Liver (tissue), 9 donors: ENCODE data around the gene GALNT1. TPM values are rescaled to one million over a fixed set of nuclear protein-coding genes. Genes with fewer than 3 reads are reported as not detected.

Experiments
- DNase-seq: peaks from one replicate; pipeline ENCODE4 v3.0.0-alpha.2; 2017; ENCODE audit warnings: low spot score
- H3K27ac ChIP-seq, 2 donors: one replicate each; pipeline ENCODE4 v1.7.0; 2013; ENCODE audit warnings: inconsistent platforms in 2 of 2, low read length in 2 of 2, control low read depth in 1 of 2, low read depth in 1 of 2, mild to moderate bottlenecking in 1 of 2
- H3K27me3 ChIP-seq, 4 donors: one replicate each; pipeline versions ENCODE4 v1.6.1 to v1.7.0; 2013; ENCODE audit warnings: low read length in 3 of 4, inconsistent platforms in 1 of 4, mild to moderate bottlenecking in 1 of 4, moderate library complexity in 1 of 4; ENCODE audit not compliant: control insufficient read depth in 4 of 4, insufficient read depth in 4 of 4
- H3K36me3 ChIP-seq, 4 donors: one replicate each; pipeline versions ENCODE4 v1.6.1 to v1.7.0; 2013; ENCODE audit warnings: low read length in 3 of 4, mild to moderate bottlenecking in 3 of 4, low read depth in 1 of 4, moderate library complexity in 1 of 4; ENCODE audit not compliant: control insufficient read depth in 4 of 4, insufficient read depth in 3 of 4
- H3K4me1 ChIP-seq, 4 donors: one replicate each; pipeline versions ENCODE4 v1.6.1 to v1.7.0; 2013; ENCODE audit warnings: low read length in 3 of 4, mild to moderate bottlenecking in 3 of 4, moderate library complexity in 1 of 4; ENCODE audit not compliant: control insufficient read depth in 4 of 4, insufficient read depth in 4 of 4
- H3K4me3 ChIP-seq, 3 donors: one replicate each; pipeline versions ENCODE4 v1.6.1 to v1.7.0; 2013; ENCODE audit warnings: low read length in 3 of 3, control low read depth in 1 of 3, low read depth in 1 of 3, mild to moderate bottlenecking in 1 of 3
- H3K9ac ChIP-seq, 2 donors: one replicate each; pipeline ENCODE4 v1.7.0; 2013; ENCODE audit warnings: low read length in 2 of 2, mild to moderate bottlenecking in 2 of 2, moderate library complexity in 2 of 2, control low read depth in 1 of 2, low read depth in 1 of 2
- H3K9me3 ChIP-seq, 4 donors: one replicate each; pipeline versions ENCODE4 v1.6.1 to v1.7.0; 2013; ENCODE audit warnings: low read length in 3 of 4; ENCODE audit not compliant: control insufficient read depth in 4 of 4
- ATF3 ChIP-seq: IDR thresholded peaks from 2 replicates; pipeline ENCODE4 v1.6.1; 2016; ENCODE audit warnings: antibody characterized with exemption
- CTCF ChIP-seq: fragments of 150-350 bp; IDR thresholded peaks from 2 replicates; pipeline ENCODE4 v1.5.1; 2017; ENCODE audit warnings: improper control_type of control experiment, low read depth, low read length; ENCODE audit not compliant: missing input control
- EGR1 ChIP-seq, 2 donors: IDR thresholded peaks; 2 replicates each; pipeline ENCODE4 v1.6.1; 2016 to 2018; ENCODE audit warnings: antibody characterized with exemption in 2 of 2, low read depth in 2 of 2
- FOXA1 ChIP-seq: IDR thresholded peaks from 2 replicates; pipeline ENCODE4 v1.6.1; 2016; ENCODE audit warnings: antibody characterized with exemption
- FOXA2 ChIP-seq: IDR thresholded peaks from 2 replicates; pipeline ENCODE4 v1.6.1; 2016; ENCODE audit warnings: antibody characterized with exemption
- GABPA ChIP-seq, 2 donors: IDR thresholded peaks in 1 of 2; conservative IDR thresholded peaks in 1 of 2; 2 replicates each; pipeline ENCODE4 v1.6.1; 2016; ENCODE audit warnings: antibody characterized with exemption in 2 of 2, mild to moderate bottlenecking in 1 of 2, moderate library complexity in 1 of 2
- HNF4A ChIP-seq, 2 donors: conservative IDR thresholded peaks; 2 replicates each; pipeline ENCODE4 v1.6.1; 2016; ENCODE audit warnings: antibody characterized with exemption in 2 of 2, mild to moderate bottlenecking in 2 of 2
- HNF4G ChIP-seq: IDR thresholded peaks from 2 replicates; pipeline ENCODE4 v1.6.1; 2016; ENCODE audit warnings: antibody characterized with exemption
- JUND ChIP-seq, 2 donors: IDR thresholded peaks; 2 replicates each; pipeline ENCODE4 v1.6.1; 2016; ENCODE audit warnings: antibody characterized with exemption in 2 of 2
- MAX ChIP-seq: IDR thresholded peaks from 2 replicates; pipeline ENCODE4 v1.6.1; 2016; ENCODE audit warnings: antibody characterized with exemption
- RAD21 ChIP-seq, 2 donors: IDR thresholded peaks; 2 replicates each; pipeline ENCODE4 v1.6.1; 2016; ENCODE audit warnings: antibody characterized with exemption in 2 of 2, mild to moderate bottlenecking in 2 of 2
- REST ChIP-seq: IDR thresholded peaks from 2 replicates; pipeline ENCODE4 v1.6.1; 2016; ENCODE audit warnings: antibody characterized with exemption, mild to moderate bottlenecking
- RXRA ChIP-seq, 2 donors: IDR thresholded peaks; 2 replicates each; pipeline ENCODE4 v1.6.1; 2017 to 2018; ENCODE audit warnings: antibody characterized with exemption in 2 of 2, mild to moderate bottlenecking in 1 of 2
- SP1 ChIP-seq: IDR thresholded peaks from 2 replicates; pipeline ENCODE4 v1.6.1; 2018; ENCODE audit warnings: antibody characterized with exemption, mild to moderate bottlenecking
- TAF1 ChIP-seq: conservative IDR thresholded peaks from 2 replicates; pipeline ENCODE4 v1.6.1; 2016; ENCODE audit warnings: antibody characterized with exemption, mild to moderate bottlenecking
- YY1 ChIP-seq: IDR thresholded peaks from 2 replicates; pipeline ENCODE4 v1.6.1; 2016; ENCODE audit warnings: antibody characterized with exemption, mild to moderate bottlenecking
- ZBTB33 ChIP-seq: IDR thresholded peaks from 2 replicates; pipeline ENCODE4 v1.6.1; 2016; ENCODE audit warnings: antibody characterized with exemption
- WGBS: extraction: QIAGEN DNeasy Blood & Tissue Kit; methylation state at CpG from one replicate; pipeline ENCODE4 v1.1.7; 2013; 5-methylcytosine and 5-hydroxymethylcytosine counted together
- polyA plus RNA-seq, 2 donors: library from polyadenylated mRNA; stranded (reverse) in 1 of 2; unstranded in 1 of 2; fragments of 200-250 nt in 1 of 2; fragments of >200 nt in 1 of 2; fragmentation: Nextera tagmentation in 1 of 2; extraction: Ambion mirVana in 1 of 2; gene quantifications; one replicate each; pipeline versions ENCODE4 v1.2.1 to v1.2.3, GENCODE V29; 2013 to 2015
- total RNA-seq, 2 donors: library from RNA; depleted of rRNA; stranded (reverse); fragments of >200 nt; gene quantifications; one replicate each; pipeline ENCODE4 v1.2.3, GENCODE V29; 2014
- donor health status: healthy.
- donor health status: healthy.
- donor health status: healthy.
- donor health status: healthy.
- donor health status: healthy.

The GALNT1 gene
- total and polyA plus RNA-seq, 4 donors: 13.9 to 42.2 (median 26.5) TPM

GRCh38 chr18:35588995-35589394 is 7.5 kb downstream of the GALNT1 start:
- Histone ChIP-seq H3K27me3 (no peaks in the 10 kb centered on the region), H3K9me3 (peaks cover 0 to 3% (median 0%) of the 10 kb centered on the region in 4 donors), H3K4me1 (no peaks in the 10 kb centered on the region), H3K4me3 (no peak overlapping the region), H3K9ac (no peak overlapping the region), H3K36me3 (no peaks in the 10 kb centered on the region), H3K27ac (no peak overlapping the region)
- WGBS: 91% methylated on average over 6 of the region's 6 CpGs
- DNase-seq: no peak
- TF ChIP-seq RAD21 (IDR thresholded peaks at IDR 0.05) (peak in 1 of 2 donors; percentile 35), HNF4A (conservative IDR thresholded peaks at IDR 0.05) (no peak), HNF4G (no peak), CTCF (no peak)

GRCh38 chr18:35589546-35589945 is 8.0 kb downstream of the GALNT1 start:
- H3K27ac ChIP-seq: no peak overlapping the region
- 98% methylated on average over 1 of the region's 1 CpG for WGBS
- TF ChIP-seq HNF4A (conservative IDR thresholded peaks at IDR 0.05): no peak
- no peak for TF ChIP-seq TAF1
- no peak for TF ChIP-seq MAX
- TF ChIP-seq FOXA2: no peak
- no peak for TF ChIP-seq ATF3
- no peak for TF ChIP-seq CTCF
- no peak for TF ChIP-seq REST
- no peak for TF ChIP-seq SP1
- no peak for TF ChIP-seq FOXA1
- no peak for TF ChIP-seq JUND (IDR thresholded peaks at IDR 0.05)
- no peak for TF ChIP-seq EGR1 (IDR thresholded peaks at IDR 0.05; ENCODE audit: low read depth in 2 of 2)
- TF ChIP-seq RXRA (IDR thresholded peaks at IDR 0.05): no peak
- no peak for TF ChIP-seq GABPA (IDR thresholded peaks at IDR 0.05 in 1 of 2, conservative IDR thresholded peaks at IDR 0.05 in 1 of 2)
- TF ChIP-seq RAD21 (IDR thresholded peaks at IDR 0.05): no peak
- no peak for TF ChIP-seq HNF4G
- TF ChIP-seq YY1: no peak
- no peak for TF ChIP-seq ZBTB33
- no peaks in the 10 kb centered on the region for H3K36me3 ChIP-seq
- H3K4me3 ChIP-seq: no peak overlapping the region
- DNase-seq: no peak
- no peaks in the 10 kb centered on the region for H3K4me1 ChIP-seq
- peaks cover 0 to 3% (median 0%) of the 10 kb centered on the region in 4 donors for H3K9me3 ChIP-seq
- H3K9ac ChIP-seq: no peak overlapping the region
- no peaks in the 10 kb centered on the region for H3K27me3 ChIP-seq
